Measurements from ENCODE around the gene EIF3M.
A peak's percentile ranks its signal among the peaks of the same experiment; 100 is the strongest.
"Not testable (repeated sequence)": the region's sequence is repeated elsewhere in the genome, so short reads cannot be mapped to it uniquely, and the experiment has no call there.

The EIF3M gene

DNA sequence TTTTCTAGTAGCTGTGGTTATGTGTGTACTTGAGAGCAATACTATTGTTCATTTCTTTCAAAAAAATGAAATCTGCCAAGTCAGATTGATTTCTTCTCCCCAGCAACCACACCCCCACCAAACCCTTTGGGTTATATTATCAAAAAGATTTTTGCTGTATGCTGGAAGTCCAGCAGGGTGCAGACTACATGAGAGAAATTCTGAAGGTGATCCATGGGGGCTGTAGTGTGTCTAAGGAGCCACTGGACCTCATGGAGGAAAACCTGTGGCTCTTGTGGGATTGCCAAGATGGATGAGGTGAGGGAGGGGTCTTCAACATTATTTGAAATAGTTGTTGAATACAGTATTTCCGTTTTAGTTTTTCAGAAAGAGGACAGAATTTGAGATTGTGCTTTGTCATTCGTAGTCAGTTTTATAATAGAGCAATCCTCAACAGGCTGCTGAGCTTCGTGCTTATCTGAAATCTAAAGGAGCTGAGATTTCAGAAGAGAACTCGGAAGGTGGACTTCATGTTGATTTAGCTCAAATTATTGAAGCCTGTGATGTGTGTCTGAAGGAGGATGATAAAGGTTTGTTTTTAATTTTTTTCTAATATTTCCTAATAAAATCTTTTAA is 3.1 kb downstream of the EIF3M start:
- peak; percentile 31 for DNase-seq (ENCODE audit: low read depth)
- H3K4me3 ChIP-seq (ENCODE audit: low read depth, low read length) = 0 out of 2 replicates have a peak overlapping the region, but pooled peaks have one; percentile 11
- peak; percentile 25 for TF ChIP-seq CTCF (IDR thresholded peaks at IDR 0.05; ENCODE audit: insufficient read depth, low read depth, low read length, missing control alignments)

DNA sequence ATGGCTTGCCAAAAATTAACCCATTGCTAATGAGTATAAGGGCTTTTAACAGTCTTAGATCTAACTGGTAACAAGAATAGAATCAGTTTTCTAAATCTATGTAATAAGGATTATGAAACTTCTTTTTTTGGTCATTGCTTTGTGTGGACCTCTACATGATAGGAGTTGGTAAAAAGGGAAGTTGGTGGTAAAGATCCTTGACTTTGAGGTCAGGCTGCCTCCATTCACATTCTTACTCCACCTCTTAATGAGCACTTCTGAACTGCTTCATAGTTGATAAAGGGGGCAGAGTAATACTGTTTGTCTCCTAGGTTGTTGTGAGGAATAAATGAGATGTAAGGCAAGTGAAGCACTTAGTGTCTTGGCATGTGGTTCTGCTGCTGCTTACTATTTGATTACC is 10.6 kb downstream of the EIF3M start:
- no peak for DNase-seq (ENCODE audit: low read depth)
- no peak for TF ChIP-seq CTCF (IDR thresholded peaks at IDR 0.05; ENCODE audit: insufficient read depth, low read depth, low read length, missing control alignments)
- no peak overlapping the region for H3K4me3 ChIP-seq (ENCODE audit: low read depth, low read length)

- not testable (repeated sequence) for DNase-seq (ENCODE audit: low read depth); H3K4me3 ChIP-seq (ENCODE audit: low read depth, low read length)
Observed at GRCh38 chr11:32596114-32596513, 12.5 kb downstream of the EIF3M start.

DNA sequence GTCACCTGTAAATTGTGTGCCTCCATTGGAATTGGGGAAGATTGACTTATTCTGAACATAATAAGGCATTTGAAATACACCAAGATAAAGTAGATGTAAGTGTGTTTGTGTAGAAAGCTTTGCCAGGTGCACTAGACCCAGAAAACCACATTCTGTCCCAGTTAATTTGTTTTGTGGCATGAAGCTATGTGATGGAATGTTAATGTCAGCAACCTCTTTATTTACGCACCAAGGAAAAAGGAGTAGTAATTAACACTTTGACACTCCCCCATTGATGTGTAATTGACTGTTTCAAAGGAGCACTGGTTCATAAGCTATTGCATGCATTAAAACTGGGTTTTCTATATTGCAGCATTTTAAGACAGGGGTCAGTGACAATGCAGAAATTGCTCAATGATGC is 14.3 kb downstream of the EIF3M start:
- no peak overlapping the region for H3K4me3 ChIP-seq (ENCODE audit: low read depth, low read length)
- no peak for DNase-seq (ENCODE audit: low read depth)
- TF ChIP-seq CTCF (IDR thresholded peaks at IDR 0.05; ENCODE audit: insufficient read depth, low read depth, low read length, missing control alignments) = no peak

DNA sequence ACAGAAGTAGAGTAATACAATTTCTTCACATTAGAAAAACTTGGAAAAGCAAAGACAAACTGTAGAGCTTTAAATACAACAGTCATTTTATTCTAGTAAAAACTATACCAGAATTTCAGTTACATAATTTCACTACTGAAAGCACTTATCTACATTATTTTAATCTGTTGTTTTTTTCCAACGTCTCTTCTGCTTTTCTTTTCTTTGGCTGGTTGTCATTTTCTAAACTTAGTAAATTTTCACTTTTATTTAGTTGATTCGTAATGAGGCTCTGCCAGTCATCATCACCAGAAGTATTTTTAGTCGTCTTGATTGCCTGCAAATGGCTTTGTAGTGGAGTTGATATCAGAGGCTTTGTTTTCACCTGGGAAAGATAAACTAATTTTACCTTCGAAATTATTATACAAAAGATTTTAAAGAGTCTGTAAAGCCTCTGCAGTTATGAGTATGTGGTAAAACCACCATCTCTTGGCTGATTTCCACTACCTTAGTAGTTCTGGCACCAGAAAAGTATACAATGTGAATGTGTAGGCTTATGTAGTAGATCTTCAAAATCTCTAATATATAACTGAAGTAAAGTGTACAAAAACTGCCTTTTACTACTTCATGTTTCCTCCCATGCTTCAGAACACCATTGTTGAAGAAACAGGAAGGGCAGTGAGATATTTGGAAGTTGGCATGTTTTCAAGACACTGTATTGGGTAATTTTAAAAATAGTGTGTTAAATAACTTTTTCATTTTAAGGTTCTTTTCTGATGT is 19.2 kb downstream of the EIF3M start:
- no peak for DNase-seq (ENCODE audit: low read depth)
- no peak overlapping the region for H3K4me3 ChIP-seq (ENCODE audit: low read depth, low read length)
- TF ChIP-seq CTCF (IDR thresholded peaks at IDR 0.05; ENCODE audit: insufficient read depth, low read depth, low read length, missing control alignments) = no peak

DNA sequence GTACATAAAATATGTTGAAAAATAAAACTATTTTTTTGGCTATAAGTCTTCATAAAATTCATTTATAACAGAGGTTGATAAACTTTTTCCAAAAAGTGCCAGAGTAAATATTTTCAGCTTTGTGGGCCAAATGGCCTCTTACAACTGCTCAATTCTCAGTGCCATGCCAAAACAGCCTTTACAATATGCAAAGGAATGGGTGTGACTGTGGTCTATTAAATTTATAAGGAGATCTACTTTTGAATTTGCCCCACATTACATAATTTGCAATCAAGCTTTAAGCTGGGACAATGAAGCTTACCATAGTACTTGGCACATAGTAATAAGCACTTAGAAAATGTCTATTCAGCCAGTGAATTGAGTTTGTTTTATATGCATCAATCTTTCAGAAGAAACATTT is 22.6 kb downstream of the EIF3M start:
- DNase-seq (ENCODE audit: low read depth) = no peak
- no peak for TF ChIP-seq CTCF (IDR thresholded peaks at IDR 0.05; ENCODE audit: insufficient read depth, low read depth, low read length, missing control alignments)
- H3K4me3 ChIP-seq (ENCODE audit: low read depth, low read length) = no peak overlapping the region

- H3K4me3 ChIP-seq (ENCODE audit: low read depth, low read length); DNase-seq (ENCODE audit: low read depth): not testable (repeated sequence)
Observed at GRCh38 chr11:32608826-32609225, 25.2 kb downstream of the EIF3M start.

DNA sequence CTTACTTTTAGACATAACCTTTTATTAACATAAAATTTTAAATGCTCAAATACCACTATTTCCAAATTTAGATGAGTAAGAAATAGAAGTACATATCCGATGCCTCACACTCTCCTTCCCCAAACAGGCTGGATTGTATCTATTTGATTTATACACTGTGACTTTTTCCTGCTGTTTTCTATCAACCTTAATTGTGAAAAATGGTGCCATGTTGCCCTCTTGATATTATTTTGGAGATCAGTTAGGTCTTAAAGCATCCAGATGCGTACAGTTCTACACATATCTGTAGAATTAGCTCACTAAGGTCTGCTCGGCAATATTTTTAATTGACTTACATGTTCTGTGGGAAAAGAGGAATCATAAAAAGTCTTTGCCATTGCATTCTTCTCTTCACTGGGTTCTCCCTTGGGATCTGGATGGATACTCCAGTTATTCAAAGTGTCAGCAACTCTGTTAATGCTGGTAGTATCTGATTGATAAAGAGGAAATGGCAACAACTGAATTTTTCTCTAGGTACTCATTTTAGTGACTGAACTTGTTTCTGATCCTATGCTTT is 27.2 kb downstream of the EIF3M start:
- no peak for DNase-seq (ENCODE audit: low read depth)
- TF ChIP-seq CTCF (IDR thresholded peaks at IDR 0.05; ENCODE audit: insufficient read depth, low read depth, low read length, missing control alignments) = no peak
- no peak overlapping the region for H3K4me3 ChIP-seq (ENCODE audit: low read depth, low read length)
